ENCODE data around the gene MLLT10. TPM values are rescaled to one million over a fixed set of nuclear protein-coding genes. Genes with fewer than 3 reads are reported as not detected.

MLLT10 gene
- total RNA-seq, 1 experiment from 2014 or later: 45.2 TPM

GRCh38 chr10:21529032-21529910 lies 4.8 kb upstream of the MLLT10 start:
- Histone ChIP-seq H3K4me2 (ENCODE audit: low read length) (peak overlapping the region; percentile 88), H3K4me1 (ENCODE audit: control insufficient read depth in 1 of 2, insufficient read depth in 2 of 2, low read length in 2 of 2) (peaks cover 25 to 77% of the 10 kb centered on the region in 2 experiments), H3K27me3 (ENCODE audit: insufficient read depth, low read length) (no peaks in the 10 kb centered on the region), H3K9ac (ENCODE audit: low read length) (peak overlapping the region; percentile 86), H3K4me3 (replicated peaks in 1 of 2; ENCODE audit: low read depth in 1 of 2, low read length in 2 of 2) (peak overlapping the region; percentile 52 to 56), H3K79me2 (ENCODE audit: insufficient read depth, low read length) (no peaks in the 10 kb centered on the region), H3K27ac (ENCODE audit: low read depth, low read length) (peak overlapping the region; percentile 91; the same call in 1 of the 2 replicates), H3K9me2 (ENCODE audit: insufficient read depth) (no peaks in the 10 kb centered on the region), H3K9me3 (ENCODE audit: control insufficient read depth in 1 of 2, insufficient read depth in 1 of 2, low read depth in 1 of 2, low read length in 2 of 2) (no peaks in the 10 kb centered on the region), H4K20me1 (ENCODE audit: insufficient read depth) (no peaks in the 10 kb centered on the region), H2AFZ (ENCODE audit: low read depth, low read length, poor library complexity, severe bottlenecking) (peak overlapping the region; percentile 83), H3K36me3 (ENCODE audit: control insufficient read depth in 1 of 2, insufficient read depth in 2 of 2, low read length in 2 of 2) (no peaks in the 10 kb centered on the region)
- no TSS peak for BruUV-seq (replicated peaks)
- POLR2A ChIA-PET: interaction anchor here (1.4 kb wide), 1 partner anchor 34 kb away, joined by 3 read pairs; no protein-coding TSS in a partner anchor
- RAD21 ChIA-PET (ENCODE audit: low non-redundant PET in 1 of 2, low total read pairs in 2 of 2, uncharacterized antibody in 2 of 2, unreplicated experiment in 2 of 2): no interaction called here
- ATAC-seq (no peak), DNase-seq (ENCODE audit: low read depth, low spot score) (no peak)
- intact Hi-C loops (cut with micrococcal nuclease): no loop called here
- CTCF ChIA-PET: no interaction called here
- TF ChIP-seq FOSL1 (IDR thresholded peaks at IDR 0.05; ENCODE audit: low read depth) (0 out of 2 replicates have a peak, but pooled peaks have one; percentile 4), SIN3A (IDR thresholded peaks at IDR 0.05; ENCODE audit: low read depth) (no peak), POLR2A (IDR thresholded peaks at IDR 0.05; ENCODE audit: borderline replicate concordance, extremely low read depth, insufficient read depth, insufficient read length) (no peak)
- TF ChIP-seq, protein P1, sequence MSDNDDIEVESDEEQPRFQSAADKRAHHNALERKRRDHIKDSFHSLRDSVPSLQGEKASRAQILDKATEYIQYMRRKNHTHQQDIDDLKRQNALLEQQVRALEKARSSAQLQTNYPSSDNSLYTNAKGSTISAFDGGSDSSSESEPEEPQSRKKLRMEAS (IDR thresholded peaks at IDR 0.05): no peak

GRCh38 chr10:21530168-21530567 lies 3.9 kb upstream of the MLLT10 start:
- intact Hi-C loops (cut with micrococcal nuclease): loop anchor here (5.0 kb wide), 1 partner anchor 358 kb away; no protein-coding TSS in a partner anchor
- no peak for TF ChIP-seq EGR1 (IDR thresholded peaks at IDR 0.05; ENCODE audit: low read depth)
- TF ChIP-seq, protein P2, sequence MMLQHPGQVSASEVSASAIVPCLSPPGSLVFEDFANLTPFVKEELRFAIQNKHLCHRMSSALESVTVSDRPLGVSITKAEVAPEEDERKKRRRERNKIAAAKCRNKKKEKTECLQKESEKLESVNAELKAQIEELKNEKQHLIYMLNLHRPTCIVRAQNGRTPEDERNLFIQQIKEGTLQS (IDR thresholded peaks at IDR 0.05): no peak
- TF ChIP-seq ZBTB33 (IDR thresholded peaks at IDR 0.05; ENCODE audit: extremely low read depth, insufficient replicate concordance, low read length): no peak
- no peak for TF ChIP-seq SP1 (IDR thresholded peaks at IDR 0.05; ENCODE audit: low read depth)
- no peak for TF ChIP-seq POLR2A (IDR thresholded peaks at IDR 0.05; ENCODE audit: borderline replicate concordance, extremely low read depth, insufficient read depth, insufficient read length)
- TF ChIP-seq RAD21 (IDR thresholded peaks at IDR 0.05; ENCODE audit: low read depth): no peak
- no peak for TF ChIP-seq EZH2phosphoT487 (IDR thresholded peaks at IDR 0.05; ENCODE audit: borderline replicate concordance)
- no peak for TF ChIP-seq ZFX (IDR thresholded peaks at IDR 0.05)
- no peak for TF ChIP-seq CBX3 (IDR thresholded peaks at IDR 0.05; ENCODE audit: low read depth)
- TF ChIP-seq JUND (IDR thresholded peaks at IDR 0.05): no peak
- no peak for TF ChIP-seq TCF7L2 (IDR thresholded peaks at IDR 0.05; ENCODE audit: borderline replicate concordance, extremely low read depth, insufficient read depth, insufficient read length)
- TF ChIP-seq ELF1 (IDR thresholded peaks at IDR 0.05; ENCODE audit: borderline replicate concordance, low read depth): no peak
- no peak for TF ChIP-seq ZNF274 (IDR thresholded peaks at IDR 0.05; ENCODE audit: low read depth, low read length)
- TF ChIP-seq SIN3A (IDR thresholded peaks at IDR 0.05; ENCODE audit: low read depth): no peak
- TF ChIP-seq, protein P1 (IDR thresholded peaks at IDR 0.05): no peak
- TF ChIP-seq SRF (IDR thresholded peaks at IDR 0.05; ENCODE audit: low read depth): no peak

More at GRCh38 chr10:21530168-21530567, 3.9 kb upstream of the MLLT10 start:
- Histone ChIP-seq H4K20me1 (ENCODE audit: insufficient read depth) (no peaks in the 10 kb centered on the region), H3K27ac (ENCODE audit: low read depth, low read length) (peak overlapping the region; percentile 91; the same call in 1 of the 2 replicates), H3K9me3 (ENCODE audit: control insufficient read depth in 1 of 2, insufficient read depth in 1 of 2, low read depth in 1 of 2, low read length in 2 of 2) (no peaks in the 10 kb centered on the region), H3K9ac (ENCODE audit: low read length) (peak overlapping the region; percentile 86; the same call in 1 of the 2 replicates), H3K79me2 (ENCODE audit: insufficient read depth, low read length) (peaks cover 1% of the 10 kb centered on the region), H3K4me1 (ENCODE audit: control insufficient read depth in 1 of 2, insufficient read depth in 2 of 2, low read length in 2 of 2) (peaks cover 20 to 71% of the 10 kb centered on the region in 2 experiments), H3K27me3 (ENCODE audit: insufficient read depth, low read length) (no peaks in the 10 kb centered on the region), H3K36me3 (ENCODE audit: control insufficient read depth in 1 of 2, insufficient read depth in 2 of 2, low read length in 2 of 2) (no peaks in the 10 kb centered on the region), H2AFZ (ENCODE audit: low read depth, low read length, poor library complexity, severe bottlenecking) (peak overlapping the region; percentile 83), H3K4me3 (replicated peaks in 1 of 2; ENCODE audit: low read depth in 1 of 2, low read length in 2 of 2) (no peak overlapping the region), H3K9me2 (ENCODE audit: insufficient read depth) (no peaks in the 10 kb centered on the region), H3K4me2 (ENCODE audit: low read length) (peak overlapping the region; percentile 88)
- ATAC-seq: no peak
- no peak for DNase-seq (ENCODE audit: low read depth, low spot score)
- RAD21 ChIA-PET (ENCODE audit: low non-redundant PET in 1 of 2, low total read pairs in 2 of 2, uncharacterized antibody in 2 of 2, unreplicated experiment in 2 of 2): no interaction called here
- CTCF ChIA-PET: interaction anchor here (1.0 kb wide), 1 partner anchor 34 kb away, joined by 3 read pairs; no protein-coding TSS in a partner anchor
- no TSS peak for BruUV-seq (replicated peaks)
- POLR2A ChIA-PET: no interaction called here
